Stimulated activated CD4-positive, alpha-beta T cell treated with anti-CD3 and anti-CD28 coated beads, Interleukin-15, amount 100 ng/mL, for 1 hour (primary cell): ENCODE data around the gene AKT2.
"Not testable (repeated sequence)": the region's sequence is repeated elsewhere in the genome, so short reads cannot be mapped to it uniquely, and the experiment has no call there.

Experiments
- DNase-seq, 2 donors: peaks; one replicate each; pipeline ENCODE4 v3.0.0-alpha.2; 2020; ENCODE audit warnings: low read depth in 1 of 2, low spot score in 1 of 2

AKT2 gene

DNA sequence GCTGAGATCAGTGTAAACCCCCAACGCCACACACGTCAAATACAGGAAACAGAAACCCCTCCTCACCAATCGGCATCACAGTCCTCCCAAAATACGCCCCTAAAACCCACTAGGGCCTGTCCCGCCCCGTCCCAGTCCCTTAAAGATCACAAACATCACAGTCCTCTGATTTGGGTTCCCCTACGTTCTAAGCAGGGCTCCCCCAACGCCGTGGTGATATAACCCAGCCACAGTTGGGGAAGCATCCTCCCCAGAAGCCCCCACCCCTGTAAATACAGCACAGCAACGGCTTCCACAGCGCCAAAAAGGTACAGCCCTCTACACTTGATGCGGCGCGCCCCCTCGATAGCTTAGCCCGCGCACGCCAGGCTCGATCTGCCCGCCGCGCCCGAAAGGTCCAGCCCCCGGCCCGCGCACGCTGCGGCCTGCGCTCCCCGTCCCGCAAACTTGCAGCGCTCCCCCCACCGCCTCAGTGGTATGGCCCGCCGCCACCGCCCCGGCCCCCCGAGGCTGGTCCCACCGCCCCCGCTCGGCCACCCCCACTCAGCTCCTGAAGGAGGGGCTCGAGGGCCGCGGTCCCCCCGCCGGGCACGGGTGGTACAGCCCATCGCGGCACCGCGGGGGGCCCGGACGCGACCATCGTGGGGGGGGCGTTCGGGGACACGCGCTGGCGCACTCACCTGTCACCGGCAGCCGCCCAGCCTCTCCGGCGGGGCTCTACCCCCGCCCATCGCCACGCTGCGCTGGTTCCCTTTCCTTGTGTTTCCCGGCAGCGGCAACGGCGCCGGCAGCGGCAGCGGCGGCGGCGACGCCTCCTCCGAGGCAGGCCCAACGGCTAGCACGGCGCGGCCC, at the start of gene AKT2:
Gene AKT2 (minus strand): TSS at position 845 of the 852 bp plus-strand sequence. CDS start 20,078 bp downstream, outside the sequence.
- peak; percentile 12 to 63 for DNase-seq

DNA sequence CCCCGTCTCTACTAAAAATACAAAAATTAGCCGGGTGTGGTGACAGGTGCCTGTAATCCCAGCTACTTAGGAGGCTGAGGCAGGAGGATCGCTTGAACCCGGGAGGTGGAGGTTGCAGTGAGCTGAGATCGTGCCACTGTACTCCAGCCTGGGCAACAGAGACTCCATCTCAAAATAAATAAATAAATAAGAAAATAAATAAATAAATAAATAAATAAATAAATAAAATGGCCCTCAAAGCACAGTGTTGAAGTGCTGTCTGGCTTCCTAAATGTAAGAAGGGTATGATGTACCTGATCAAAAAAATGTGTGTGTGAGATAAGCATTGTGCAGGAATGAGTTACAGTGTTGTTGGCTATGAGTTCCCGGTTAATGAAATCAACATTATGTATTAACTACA, 47.9 kb upstream of the AKT2 start:
- not testable (repeated sequence) for DNase-seq

DNA sequence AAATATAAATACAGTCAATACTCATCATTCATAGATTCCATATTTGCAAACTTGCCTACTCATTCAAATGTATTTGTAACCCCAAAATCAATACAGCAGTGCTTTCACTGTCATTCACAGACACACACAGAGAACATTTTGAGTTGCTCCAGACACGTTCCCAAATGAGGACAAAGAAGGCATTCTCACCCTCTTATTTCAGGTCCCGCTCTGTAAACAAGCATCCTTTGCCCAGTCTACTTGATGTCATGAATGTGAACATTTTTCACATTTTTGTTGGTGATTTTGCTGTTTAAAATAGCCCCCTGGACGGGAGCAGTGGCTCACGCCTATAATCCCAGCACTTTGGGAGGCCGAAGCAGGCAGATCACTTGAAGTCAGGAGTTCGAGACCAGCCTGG, 47.5 kb upstream of the AKT2 start:
- no peak for DNase-seq

DNA sequence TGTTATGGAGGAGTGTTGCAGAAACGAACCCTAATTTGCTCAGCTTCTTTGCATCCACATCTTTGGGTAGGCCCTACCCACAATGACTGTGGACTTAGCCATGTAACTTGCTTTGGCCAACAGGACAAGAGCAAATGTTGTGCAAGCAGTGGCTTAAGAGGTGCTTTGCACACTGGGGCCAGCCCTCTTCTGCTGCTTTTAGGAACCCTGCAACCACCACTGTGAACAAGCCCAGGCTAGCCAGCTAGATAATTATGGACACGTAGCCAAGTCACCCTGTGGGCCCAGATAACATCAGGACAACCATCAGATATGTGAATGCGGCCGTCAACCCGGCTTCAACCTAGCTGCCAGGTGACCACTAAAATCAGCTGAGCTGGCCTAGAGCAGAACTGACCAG, 45.9 kb upstream of the AKT2 start:
- DNase-seq: no peak

DNA sequence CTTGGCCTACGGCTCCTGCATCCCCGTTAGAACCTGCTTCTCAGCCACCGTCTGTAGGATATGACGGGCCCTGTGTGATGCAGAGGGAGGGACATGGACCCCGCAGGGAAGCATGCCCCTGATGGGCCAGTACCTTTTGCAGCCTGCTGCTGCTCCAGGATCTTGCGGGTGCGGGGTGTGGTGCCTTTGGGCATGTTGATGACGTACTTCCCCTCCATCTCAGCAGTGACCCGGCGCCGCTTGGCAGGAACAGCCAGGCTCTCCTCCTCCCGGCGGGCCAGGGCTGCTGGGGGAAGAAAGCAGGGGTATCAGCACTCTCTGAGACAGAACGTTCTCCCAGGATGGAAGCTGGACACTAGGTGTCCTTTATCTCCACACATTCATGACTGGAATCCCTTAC, 41.1 kb upstream of the AKT2 start:
- DNase-seq: no peak

DNA sequence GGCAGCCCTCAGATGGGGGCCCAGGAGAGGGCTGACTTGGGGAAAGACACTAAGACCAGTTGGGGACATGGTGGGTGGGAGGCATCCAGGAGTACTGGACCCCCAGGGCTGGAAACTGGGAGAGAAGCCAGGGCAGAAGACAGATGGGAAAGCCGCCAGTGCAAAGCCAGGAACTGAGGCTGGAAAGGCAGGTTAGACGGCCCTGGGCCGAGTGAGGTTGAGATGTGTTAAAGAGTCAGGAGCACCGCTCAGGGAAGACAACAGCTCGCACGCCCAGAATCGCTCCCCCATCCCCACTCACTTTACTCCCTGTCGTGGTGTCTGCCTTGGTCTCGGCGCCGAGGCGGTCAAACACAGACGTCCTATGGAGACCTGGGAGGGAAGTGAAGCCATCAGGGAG, 38.6 kb upstream of the AKT2 start:
- no peak for DNase-seq

DNA sequence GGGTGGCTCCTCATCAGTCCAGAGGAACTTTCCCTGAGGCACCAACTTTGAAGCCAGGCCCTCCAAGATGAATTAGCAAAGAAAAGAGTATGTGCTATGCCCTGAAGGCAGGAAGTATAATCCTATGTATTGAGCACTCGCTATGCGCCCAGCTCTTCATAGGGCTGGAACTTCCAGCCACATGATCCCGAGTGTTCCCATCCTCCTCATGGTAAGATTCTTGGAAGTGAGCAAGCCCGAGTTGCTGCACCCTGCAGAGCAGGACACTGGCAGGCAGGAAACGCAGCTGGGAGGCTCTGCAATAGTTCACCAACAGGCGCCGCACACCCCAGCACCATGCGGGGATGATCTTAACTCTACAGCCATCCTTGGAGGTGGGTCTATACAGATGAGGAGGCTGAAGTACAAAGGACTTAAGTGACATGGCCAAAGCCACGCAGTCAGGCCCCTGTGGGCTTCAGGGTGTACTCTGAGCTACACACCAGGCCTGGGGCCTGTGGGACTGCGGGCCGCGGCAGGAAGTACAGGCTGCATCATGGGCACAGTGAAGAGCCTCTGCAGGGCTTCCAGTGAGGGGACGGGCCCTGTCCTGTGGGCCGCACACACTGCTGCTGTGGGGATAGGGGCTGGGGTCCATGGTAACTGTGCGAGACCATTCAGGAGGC, 37.9 kb upstream of the AKT2 start:
- no peak for DNase-seq

DNA sequence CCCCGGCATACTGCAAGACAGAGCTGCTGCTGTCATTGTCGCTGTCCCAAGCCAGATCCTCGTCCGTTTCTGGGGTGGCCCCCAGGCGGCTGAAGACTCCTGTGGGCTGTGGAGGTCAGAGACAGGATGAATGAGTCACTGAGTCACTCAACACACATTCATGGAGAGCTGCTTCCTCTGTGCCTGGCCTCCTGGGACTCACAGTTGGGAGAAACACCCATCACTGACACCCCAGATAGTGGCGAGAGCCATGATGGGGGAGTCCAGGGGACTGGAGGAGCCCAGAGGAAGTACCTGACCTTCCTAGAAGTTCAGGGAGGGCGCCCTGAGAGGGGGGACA, 37.1 kb upstream of the AKT2 start:
- no peak for DNase-seq

DNA sequence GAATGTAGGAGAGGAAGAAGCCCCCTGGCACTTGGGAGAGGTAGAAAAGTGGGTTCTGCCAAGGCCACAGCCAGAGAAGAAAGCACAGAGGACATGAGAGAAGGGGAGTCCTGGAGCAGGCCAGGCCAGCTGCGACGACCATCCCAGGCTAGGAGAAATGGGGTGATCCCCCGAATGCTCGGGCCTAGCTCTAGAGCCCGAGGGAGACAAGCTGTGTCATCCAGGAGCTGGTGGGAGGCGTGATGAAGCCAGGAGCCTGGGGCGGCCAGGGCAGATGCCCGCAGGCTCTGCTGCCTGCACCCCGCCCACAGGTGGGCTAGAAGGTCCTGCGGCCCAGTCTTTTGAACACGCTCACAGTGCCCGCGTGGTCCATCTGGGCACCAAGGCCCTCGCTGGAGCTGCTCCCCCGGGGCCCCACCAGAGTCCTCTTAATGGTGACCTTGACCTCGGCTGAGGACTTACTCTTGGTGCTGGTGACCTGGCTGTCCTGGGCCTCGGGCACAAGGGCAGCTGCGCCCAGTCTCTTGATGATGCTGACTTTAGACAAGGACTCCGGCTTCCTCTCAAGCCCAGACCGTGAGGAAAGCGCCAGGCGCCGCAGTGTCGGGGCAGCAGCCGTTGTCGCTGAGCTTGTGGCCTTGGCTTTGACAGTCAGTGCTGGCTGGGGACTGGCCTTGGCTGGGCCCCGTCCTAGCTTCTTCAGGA, 36.6 kb upstream of the AKT2 start:
- DNase-seq: no peak

DNA sequence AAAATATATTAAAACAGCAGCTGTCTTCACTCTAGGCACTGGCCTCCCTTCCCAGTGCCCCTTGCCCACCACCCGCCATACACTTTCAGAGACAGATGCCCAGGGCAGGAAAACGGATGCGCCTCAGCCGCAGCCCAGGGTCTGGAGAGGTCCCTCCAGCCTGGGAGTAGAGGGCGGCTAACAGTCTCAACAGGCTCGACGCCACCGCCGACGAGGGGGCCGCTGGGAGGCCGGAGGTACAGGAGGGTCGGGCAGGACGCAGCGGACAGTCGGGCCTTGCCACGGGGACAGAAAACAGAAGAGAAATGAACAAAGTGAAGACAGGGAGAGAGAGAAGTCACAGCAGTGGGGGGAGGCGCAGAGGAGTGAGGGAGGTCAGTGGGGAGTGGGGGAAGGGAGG, 35.9 kb upstream of the AKT2 start:
- no peak for DNase-seq

DNA sequence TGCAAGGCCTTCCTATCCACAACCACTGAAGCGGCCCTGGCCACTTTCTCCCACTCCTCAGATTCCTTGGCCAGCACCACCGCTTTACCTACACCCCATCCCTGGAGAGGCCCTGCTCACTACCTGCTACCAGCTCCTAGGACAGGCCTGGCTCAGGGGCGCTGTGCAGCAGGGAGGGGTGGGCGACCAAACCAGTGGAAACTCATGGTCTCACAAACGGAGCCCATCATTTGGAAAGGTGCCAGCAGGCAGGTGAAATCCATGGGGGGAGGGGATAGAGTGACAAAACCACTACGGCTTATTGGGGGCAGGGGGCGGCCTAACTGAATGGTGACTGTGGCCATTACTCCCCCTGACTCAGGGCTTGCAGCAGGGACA, 35.4 kb upstream of the AKT2 start:
- DNase-seq: no peak

DNA sequence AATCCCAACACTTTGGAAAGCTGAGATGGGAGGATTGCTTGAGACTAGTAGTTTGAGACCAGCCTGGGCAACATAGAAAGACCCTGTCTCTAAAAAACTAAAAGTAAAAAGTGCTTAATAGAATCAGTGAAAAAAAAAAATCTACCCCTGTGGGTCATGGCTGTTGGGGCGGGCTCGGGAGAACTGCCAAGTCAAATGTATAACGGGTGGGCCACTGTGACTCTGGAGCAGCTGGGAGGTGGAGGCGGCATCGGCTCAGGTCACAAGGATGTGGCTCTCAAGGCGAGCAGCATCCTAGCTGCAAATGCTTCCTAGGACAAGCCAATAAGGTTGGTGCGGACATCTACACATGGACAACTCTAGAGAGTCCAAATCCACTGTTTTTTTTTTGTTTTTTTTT, 32.2 kb upstream of the AKT2 start:
- no peak for DNase-seq

DNA sequence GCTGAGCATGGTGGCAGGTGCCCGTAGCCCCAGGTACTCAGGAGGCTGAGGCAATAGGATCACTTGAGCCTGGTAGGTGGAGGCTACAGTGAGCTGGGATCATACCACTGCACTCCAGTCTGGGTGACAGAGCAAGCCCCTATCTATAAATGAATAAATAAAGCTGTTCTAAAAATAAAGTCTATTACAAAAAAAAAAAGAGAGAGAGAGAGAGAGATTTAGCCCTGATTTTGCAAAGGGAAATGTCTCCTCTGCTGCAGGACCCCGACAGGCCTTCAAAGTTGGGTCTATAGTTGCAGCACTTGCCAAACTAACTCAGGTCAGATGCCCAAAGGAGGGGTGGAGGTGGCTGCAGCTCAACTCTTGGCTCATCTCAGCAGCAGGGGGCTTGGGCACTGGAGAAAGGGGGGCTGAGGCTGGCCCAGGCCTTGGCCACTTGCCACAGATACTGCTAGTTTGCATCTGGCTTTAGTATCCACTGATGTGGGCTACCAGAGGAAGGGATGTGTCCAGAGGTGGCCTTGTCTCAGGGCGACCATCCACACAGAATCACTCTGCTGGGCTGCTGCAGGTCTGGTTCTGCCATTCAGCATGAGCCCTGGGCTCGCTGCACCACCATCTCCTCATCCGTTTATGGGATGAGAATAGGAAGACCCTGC, 30.8 kb upstream of the AKT2 start:
- no peak for DNase-seq

DNA sequence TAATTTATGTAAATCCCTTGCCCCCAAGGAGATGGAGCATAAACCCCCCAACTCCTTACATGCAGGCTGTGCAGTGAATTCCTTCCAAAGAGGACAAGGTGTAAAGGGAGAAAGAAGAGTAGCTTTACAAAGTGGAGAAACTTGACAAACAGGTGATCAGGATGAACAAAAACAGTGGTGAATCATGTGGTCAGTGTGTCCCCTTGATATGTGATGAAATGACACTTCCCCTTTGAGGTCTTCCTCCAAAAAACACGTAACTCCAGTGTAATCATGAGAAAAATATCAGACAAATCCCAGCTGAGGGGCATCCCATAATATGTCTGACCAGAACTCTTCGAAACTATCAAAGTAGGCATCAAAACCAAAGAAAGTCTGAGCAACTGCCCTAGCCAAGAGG, 29.5 kb upstream of the AKT2 start:
- DNase-seq: no peak

DNA sequence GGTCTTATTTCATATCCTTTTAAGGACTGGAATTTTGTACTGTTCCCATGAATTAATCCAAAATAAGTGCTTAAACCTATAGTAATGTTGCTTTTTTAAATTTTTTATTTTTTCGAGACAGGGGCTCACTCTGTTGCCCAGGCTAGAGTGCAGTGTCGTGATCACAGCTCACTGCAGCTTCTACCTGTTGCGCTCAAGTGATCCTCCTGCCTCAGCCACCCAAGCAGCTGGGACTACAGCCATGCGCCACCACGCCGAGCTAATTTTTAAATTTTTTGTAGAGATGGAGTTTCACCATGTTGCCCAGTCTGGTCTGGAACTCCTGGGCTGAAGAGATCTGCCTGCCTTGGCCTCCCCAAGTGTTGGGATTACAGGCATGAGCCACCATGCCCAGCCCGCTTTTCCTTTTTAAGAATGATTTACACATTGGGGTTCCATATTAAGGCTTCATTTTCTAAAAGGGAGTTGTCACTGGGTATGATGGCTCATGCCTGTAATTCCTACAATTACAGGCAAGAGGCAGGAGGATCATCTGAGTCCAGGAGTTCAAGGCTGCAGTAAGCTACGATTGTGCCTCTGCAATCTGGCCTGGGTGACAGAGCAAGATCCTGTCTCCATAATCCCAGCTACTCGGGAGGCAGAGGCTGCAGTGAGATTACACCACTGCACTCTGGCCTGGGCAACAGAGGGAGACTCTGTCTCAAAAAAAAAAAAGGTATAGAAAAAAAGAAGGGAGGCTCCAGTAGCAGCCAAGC, 28.3 kb upstream of the AKT2 start:
- DNase-seq: no peak

DNA sequence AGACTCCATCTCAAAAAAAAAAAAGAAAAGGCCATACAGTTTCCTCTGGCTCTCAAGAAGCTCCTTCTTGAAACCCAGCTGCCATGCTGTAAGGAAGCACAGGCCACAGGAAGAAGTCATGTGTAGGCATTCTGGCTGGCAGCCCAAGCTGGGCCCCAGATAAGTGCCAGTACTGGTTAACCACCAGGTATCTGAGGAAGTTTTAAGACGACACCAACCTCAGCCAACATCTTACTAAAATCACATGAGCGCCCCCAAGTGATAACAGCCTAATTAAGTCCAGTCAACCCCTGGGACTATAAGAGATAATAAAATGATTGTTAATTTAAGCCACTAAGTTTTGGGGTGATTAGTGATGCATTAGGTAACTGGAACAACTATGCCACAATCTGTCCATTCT, 27.4 kb upstream of the AKT2 start:
- DNase-seq: no peak

DNA sequence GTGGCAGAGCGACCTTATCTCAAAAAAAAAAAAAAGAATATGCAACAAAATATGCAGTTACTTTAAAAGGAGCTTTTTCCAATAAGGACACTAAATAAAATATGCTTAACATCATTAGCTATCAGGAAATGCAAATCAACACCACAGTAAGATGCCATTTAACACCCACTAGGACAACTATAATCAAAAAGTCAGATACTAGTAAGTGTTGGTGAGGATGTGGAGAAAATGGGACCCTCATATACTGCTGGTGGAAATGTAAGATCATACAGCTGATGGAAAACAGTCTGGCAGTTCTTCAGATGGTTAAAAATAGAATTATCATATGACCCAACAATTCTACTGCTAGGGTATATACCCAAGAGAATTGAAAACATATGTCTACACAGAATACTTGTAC, 24.5 kb upstream of the AKT2 start:
- no peak for DNase-seq

DNA sequence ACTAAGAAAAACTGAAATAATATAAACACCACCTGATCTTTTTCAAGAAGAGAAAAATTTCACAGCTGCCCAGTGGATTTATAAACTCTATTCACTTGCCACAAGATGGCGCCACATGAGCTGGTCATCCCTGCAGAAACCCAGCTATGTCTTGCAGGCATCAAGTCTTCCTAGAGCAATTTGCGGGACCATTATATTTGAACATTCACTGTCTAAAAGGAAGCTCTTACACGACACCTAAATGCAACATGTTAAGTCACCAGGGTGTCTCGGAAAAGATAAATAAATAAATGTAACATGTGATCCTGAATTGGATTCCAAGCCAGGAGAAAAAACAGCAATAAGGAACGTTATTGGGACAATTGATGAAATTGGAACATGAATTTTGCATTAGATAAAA, 20.3 kb upstream of the AKT2 start:
- peak; percentile 36 to 37 for DNase-seq

DNA sequence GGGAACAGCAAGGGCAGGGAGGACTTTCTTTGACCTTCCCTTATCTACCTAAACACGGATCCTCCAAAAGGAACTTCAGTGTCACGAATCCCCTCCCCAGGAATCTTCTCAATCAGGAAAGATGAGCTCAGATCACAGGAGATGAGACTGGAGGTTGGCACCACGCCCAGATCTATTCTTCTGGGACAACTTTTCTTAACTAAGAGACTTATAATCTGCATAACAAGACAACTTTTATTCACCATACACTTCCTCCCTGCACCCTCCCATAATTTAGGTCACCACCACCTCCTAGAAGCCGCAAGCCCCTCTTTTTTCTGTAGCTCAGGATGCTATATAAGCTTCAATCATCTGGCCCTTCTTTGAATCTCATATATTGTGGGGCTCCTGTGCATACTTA, 19.2 kb upstream of the AKT2 start:
- DNase-seq: no peak

DNA sequence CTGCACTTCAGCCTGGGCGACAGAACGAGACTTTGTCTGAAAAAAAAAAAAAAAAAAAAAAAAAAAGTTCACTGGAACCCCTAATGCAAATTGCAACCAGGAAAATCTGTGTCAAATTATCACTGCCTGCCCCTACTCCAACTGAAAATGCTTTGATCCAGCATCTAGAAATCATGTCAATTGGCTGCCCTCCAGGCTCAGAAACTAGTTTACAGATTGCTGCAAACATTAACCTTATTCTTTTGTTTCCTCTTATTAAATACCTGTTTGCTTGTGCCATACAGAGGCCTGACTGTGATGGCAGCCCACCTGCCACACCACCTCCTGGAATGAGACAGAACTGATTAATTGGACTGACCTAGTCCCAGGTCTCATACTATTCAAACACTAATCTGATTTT, 18.6 kb upstream of the AKT2 start:
- no peak for DNase-seq
